Stimulated activated naive CD4-positive, alpha-beta T cell treated with Interleukin-2 at 50 U/mL for 16 hours (primary cell): ENCODE results near the gene CNOT1.
A peak's percentile ranks its signal among the peaks of the same experiment; 100 is the strongest.
"Not testable (repeated sequence)": the region's sequence is repeated elsewhere in the genome, so short reads cannot be mapped to it uniquely, and the experiment has no call there.

Experiments used
- DNase-seq: peaks from one replicate; lab custom pipeline; 2025; lab: John Stamatoyannopoulos, UW

Gene CNOT1

DNA sequence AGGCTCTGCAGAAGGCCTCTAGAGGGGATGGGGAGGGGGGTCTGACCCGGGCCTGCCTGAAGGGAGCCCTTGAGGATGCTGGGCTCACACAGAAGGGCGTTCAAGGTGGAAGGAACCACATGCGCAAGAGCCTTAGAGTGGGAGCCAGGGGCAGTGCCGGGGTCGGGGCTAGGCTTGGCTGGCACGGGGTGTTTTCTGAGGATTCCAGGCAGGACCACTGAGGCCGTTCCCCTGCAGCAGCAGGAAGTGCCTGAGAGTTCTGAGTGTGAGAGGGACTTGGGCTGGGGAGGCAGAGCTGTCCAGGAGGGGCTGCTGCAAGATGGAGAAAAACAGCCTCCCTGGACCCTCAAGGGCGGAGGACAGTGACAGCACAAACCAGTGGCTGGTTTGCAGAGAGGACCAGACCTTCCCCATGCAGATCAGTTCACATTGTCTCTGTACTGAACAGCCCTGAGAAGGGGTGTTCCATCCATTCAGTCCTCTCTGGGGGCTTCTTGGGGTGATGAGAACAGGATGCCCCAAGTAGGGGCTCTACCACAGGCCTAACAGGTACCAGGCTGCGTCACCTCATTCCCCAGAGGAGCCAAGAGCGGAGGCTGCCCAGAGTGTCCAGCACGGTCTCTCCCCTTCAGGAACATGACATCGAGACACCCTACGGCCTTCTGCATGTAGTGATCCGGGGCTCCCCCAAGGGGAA lies 126.3 kb downstream of the CNOT1 start:
- DNase-seq = no peak

DNA sequence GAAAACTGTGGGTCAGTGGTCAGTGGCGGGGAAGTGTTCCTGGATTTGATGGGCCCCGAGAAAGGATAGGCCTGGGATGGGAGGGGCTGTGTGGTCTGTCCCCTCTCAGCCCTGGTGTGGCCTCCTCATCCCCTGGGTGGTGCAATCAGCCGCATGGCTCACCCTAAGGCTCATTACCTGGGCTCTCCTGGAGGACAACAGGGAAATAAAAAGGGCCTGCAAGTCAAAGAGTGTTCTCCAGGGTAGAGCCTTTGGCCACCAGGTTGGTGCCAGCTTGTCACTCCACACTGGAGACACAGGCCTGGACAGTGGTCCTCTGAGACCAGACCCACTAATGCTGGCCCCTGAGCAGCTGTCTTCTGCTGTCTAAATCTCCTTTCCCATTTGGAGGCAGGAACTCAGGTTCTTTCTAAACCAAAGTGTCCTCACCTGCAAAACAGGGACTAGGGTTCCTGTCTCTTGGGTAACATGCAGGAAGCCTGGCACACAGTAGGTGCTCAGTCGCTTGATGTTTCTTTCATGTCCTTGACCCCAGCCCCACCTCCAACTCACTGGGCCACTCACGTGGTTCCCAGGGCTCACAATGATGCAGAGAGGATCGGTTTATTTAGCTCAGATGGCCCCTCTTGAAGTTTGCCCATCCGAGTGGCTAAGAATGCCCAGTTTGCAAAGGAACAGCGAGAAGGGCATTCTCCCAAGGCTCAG lies 127.3 kb downstream of the CNOT1 start:
- DNase-seq = no peak

DNA sequence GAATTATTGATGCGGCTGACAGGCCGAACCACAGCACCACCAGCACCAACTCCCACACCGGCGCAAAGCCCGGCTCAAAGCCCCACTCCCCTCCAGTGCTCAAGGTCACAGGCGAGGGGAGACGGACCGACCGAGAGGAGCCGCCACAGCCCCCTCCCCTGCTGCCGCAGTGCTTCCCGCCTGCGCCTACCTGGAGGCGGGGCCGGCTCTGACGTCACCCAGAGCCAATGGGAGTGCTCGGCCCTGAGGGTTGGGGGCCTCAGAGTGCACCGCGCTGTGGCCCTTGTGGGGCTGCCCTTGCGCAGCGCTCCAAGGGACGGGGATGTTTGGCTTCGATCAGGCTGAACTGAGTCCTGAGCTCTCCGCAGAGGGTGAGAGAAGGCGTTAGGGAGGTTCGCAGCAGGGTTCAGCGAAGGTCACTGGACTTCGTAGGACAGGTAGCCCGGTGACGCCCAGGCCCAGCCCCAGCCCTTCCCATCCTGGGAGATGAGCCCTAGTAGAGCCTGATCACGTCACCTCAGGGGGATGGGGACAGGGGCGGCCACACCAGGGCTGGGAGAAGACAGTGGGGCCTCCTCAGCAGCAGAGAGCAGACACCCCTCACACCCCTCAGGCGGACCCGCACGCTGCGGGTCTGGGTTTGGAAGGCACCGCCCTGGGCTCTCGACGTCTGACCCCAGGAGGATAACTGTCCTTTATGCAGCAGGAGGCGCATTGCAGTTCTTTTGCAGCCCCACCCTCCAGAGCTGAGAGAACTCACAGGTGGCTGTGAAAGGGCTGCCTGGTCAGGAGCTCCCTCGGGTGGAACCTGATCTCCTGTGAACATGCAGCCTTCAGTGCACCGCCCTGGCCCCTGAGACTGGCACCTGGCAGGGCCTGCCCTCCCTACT lies 128.1 kb downstream of the CNOT1 start:
- peak; percentile 22 for DNase-seq

DNA sequence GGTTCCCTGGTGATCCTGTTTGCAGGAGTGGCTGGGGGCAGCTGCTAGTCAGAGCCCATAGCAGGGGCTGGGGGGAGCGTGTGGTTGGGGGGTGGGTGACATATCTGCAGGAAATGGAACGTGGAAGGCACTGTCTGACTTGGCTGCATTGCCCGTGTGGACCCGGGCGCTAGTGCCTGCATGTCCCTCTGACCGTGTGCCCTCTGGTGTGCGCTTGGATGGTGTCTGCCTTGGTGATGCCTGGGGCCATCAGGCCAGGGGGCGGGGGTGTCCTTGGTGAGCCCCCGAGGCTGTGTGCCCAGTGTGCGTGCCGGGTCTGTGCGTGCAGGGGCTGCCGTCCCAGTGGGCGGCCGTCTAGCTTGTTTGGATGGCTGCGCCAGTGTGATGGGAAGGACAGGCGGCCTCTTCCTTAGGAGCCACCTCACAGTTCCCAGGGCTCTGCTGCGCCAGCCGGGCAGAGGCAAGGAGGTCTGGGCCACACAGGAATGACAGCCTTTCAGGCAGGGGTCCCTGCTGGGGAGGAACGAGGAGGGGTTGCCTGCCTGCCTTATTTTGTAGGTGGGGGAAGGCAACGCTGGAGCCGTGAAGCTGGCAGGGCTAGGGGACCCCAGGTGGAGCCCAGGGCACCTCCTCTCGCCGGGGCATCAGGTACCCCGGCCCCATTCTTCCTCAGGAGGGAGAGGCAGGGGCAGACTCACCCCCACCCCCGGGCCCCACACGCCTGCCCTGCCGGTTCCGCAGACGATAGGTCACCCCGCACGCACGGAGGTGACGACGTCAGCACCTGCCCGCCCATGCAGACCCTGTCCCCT lies 129.0 kb downstream of the CNOT1 start:
- DNase-seq = no peak

DNA sequence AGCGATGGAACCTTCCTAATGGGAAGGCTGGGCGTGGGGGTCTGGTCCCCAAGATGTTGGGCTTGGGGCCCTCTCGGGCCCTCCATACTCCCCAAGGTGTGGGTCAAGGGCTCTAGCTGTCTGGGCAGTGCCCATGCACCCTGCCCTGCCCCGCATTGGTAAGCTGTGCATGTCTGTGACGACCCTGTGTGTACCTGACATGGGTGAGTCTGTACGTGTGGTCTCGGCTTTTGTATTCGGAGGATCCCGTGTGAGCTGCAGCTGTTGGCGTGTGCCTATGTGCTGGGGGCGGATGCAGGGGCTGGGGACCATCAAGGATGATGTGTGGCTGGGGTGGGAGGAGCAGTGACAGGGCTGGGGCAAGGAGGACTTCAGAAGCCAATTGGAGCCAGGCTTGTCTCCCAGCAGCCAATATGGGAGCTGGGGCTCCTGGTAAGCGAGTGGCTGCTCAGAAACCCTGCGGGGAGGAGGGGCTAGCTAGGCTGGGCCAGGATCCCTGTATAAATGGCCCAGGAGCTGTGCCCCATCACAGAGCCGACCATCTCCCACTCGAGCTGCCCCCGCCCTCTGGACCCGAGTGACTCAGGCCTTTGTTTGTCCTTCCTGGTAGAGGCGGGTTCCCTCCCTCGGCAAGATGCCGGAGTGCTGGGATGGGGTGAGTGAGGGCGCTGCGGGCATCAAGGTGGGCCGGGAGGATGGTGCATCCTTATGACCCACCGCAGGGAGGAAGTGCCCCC lies 129.8 kb downstream of the CNOT1 start, which contains the start of gene NDRG4:
NDRG4 (plus strand) TSS at position 529 of the 737 bp plus-strand sequence; CDS start at position 635, 106 bp downstream.
- no peak for DNase-seq

DNA sequence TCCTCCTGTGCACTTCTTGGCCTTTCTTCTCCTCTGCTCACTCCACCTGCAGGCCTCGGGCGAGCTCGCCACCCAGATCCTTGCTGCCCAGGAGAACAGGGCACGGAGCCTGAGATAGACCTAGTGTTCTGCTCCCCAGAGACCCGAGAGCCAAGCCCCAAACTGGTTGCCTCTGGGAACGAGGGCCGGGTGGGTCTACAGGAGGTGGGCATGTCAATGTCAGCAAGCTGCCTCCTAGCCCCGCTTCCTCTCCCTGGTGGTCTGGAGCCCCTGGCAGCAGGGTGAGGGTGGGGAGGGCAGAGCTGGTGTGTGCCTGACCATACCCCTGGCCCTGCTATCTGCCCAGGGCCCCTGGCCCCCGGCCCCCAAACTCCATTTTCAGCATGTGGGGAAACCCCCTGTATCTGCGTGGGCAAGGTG lies 130.5 kb downstream of the CNOT1 start:
- DNase-seq = no peak

DNA sequence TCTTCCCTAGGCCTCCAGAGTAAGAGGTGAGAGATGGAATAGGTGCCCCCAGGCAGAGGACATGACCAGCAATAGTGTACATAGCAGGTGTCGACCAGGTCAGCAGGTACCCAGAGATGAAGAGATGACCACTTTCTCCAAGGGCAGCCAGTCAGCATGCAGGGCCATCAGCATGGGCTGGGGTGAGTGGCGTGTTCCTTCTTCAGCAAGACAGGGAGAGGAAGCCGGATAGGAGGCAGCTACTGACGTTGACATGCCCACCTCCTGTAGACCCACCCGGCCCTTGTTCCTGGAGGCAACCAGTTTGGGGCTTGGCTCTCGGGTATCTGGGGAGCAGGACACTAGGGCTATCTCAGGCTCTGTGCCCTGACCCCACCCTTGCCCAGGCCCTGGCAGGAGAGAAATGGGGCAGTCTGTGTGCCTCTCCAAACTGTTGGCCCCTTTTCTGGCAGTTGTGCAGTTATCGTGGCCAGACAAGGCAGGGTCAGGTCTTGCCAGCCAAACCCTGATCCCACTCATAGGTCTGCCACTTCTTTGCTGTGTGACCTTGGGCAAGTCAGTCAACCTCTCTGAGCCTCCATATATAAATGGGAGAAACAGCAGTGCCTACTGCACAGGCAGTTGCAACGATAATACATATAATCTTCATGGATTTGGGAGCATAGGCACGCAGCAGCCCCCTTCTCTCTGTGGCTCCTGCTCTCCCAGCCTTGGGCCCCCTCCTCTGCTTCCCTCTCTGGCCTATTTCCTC lies 131.1 kb downstream of the CNOT1 start:
- no peak for DNase-seq

DNA sequence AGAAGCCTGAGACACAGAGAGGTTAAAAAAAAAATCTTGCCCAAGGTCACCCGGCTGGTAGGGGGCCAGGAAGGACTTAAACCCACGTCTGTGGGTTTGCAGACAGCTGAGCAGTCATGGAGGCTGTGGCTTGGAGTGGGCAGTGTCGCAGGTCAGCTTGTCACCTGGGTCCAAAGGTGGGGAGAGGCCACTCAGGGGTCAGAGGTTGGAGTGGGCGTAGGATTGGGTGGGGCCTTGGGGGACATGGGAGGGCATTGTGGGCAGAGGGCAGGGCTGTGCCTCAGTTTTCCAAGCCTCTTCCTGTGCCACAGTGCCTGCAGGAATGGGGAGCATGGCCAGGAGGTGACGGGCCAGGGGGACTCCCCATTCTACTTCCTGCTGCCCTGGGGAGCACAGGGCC lies 131.7 kb downstream of the CNOT1 start:
- no peak for DNase-seq

DNA sequence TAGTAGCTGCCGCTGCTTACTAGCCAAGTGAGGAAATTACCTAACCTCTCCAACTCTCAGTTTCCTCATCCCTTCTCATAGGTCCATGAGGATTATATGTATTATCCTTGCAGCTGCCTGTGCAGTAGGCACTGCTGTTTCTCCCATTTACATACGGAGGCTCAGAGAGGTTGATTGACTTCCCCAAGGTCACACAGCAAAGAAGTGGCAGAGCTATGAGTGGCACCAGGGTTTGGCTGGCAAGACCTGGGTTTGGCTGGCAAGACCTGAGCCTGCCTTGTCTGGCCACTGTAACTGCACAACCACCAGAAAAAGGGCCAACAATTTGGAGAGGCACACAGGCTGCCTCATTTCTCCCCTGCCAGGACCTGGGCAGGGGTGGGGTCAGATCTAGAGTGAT lies 132.2 kb downstream of the CNOT1 start:
- DNase-seq = no peak

DNA sequence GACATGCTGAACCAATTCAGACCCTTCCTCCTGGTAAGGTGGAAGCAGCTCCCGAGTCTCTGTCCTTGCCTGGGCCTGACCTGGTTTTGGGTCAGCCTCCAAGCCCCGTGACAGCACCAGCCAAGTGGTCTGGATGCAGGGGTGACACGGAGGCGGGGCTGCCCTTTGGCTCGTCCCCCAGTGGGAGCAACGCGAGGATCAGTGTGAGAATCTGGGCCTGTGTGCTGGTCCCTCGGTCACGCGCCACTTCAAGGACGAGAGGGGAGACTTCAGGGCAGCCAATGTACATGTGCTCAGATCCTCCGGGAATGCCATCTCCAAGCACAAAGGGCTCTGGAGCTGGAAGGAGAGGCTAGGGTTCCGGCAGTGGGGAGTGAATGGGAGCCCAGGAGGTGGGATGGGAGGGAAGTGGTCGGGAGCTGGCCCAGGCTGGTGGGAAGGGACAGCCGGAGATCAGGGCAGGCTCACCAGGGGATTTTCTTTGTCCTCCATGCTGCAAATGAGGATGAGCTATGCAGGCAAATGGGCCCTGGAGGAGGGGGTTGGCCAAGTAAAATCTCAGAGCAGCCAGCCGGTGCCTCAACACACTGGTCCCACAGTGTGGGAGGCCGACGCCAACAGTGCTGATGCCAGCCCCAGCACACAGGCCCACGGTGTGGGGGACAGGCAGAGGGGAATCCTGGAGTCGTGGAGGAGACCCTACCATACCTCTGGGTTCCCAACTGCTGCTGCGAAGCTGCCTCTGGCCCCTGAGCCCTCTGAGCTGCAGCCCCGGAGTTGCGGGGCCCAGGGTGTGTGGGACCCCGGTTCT lies 133.9 kb downstream of the CNOT1 start:
- no peak for DNase-seq

DNA sequence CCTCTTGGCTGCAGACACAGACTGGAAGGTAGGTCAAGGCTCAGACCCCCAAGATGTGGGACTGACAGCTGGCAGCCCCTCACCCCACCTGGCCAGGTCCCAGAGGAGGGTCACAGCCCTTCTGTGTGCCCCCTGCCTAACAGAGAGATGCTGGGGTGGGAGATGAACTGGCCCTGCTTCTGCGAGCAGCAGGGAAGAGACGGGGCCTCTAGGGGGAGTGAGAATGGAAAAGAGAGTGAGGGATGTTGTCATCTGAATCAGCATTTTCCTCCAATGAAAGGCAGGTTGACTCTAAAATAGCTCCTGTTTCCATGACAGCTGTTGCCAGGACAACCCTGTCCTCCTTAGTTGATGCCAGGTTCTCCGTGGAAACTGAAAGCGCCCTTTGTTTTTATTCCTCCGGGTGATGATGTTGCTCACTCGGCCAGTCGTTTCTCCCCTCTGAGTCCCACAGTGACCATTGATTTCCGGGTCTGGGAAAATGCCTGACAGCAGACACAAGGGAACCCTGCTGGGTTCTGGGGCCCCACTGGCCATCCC lies 134.6 kb downstream of the CNOT1 start:
- peak; percentile 38 for DNase-seq

DNA sequence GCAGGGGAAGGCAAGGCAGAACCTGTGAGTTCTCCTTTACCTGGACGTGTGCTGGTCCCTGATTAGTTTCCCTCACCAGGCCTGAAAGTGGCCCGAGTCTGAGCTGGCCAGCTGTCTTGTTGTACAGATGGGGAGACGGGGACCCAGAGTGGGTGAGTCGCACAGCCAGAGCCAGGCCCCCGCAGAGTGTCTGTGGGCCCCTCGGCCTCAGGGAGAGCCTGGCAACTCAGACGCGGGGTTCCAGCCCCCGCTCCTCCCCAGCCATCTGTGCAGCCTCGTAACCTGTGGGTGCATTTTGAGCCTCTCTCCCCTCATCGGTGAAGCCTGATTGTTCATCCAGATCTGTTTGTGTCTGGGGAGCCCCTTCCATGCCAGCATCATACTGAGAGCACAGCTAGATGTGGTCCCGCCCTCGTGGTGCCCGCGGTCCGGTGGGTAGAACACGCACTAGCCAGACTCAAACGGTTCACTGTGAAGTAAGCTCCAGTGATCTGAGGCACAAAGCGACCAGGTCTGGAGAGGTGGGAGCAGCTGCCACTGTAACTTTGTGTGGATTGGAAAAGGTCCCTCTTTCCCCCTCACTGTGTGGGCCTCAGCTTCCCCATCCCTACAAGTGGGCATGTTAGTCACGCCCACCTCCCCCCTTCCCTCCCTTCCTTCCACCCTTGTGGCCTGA lies 135.7 kb downstream of the CNOT1 start:
- no peak for DNase-seq

DNA sequence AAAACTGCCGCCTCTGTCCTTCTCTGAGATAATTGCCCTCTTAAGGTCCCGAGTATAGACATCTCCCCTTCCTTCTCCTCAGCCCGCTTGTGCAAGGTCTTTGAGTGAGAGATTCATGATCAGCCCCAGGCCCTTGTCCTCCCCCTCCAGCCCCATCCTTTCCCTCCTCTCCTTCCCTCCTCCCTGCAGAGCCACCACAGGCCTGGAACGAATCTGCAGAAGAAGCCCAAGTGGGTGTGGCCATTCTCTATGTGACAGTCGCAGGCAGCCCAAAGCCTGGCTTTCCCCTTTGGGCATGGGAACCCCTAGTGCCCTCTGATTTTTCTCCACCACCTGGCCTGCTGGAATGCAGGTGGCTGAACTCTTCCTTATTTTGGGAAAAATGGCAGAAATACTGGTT lies 136.9 kb downstream of the CNOT1 start:
- DNase-seq = no peak

DNA sequence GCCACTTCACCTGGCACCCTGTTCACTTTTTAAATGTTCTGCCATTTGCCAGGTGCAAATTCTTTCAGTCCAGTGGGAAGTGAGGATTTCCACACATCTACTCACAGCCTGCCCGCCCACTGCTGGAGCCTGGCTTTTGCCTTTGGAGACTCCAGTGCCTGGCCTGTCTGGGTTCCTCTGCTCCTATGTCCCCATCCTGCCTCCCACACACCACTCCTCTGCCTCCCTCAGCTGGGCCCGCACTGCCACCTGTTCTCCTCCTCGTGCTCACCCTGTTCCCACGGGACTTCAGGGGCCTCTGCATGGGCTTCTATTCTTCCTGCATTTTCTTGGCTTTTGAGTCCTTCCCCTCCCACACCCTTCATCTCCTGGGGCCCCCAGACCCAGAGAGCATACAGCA lies 137.6 kb downstream of the CNOT1 start:
- no peak for DNase-seq

DNA sequence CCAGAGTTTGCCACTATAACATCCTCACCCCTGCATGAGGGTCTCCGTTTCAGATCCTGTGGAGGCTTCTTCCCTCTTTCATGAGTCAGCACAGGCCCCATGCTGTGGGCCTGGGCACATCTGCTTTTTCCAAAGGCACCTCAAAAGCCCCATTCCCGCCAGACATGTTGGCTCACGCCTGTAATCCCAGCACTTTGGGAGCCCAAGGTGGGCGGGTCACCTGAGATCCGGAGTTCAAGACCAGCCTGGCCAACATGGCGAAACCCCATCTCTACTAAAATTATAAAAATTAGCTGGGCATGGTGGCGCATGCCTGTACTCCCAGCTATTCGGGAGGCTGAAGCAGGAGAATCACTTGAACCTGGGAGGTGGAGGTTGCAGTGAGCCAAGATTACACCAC lies 139.1 kb downstream of the CNOT1 start:
- not testable (repeated sequence) for DNase-seq

DNA sequence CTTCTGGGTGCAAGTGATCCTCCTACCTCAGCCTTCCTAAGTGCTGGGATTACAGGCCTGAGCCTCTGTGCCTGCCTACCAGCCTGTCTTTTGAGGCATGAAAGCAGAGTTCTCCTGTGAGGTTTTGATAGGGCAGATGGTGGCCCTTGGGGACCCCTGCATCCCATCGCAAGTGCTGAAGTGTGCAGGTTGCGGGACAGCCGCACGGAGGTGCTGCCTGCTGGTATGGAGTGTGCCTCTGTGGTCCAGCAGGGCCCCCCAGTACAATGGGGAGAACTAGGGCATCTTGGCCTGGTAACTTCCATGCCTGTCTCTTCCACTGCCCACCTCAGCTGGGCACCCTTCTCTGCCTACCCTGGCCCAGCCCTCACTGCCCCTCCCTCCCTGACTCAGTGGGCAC lies 139.6 kb downstream of the CNOT1 start:
- no peak for DNase-seq

DNA sequence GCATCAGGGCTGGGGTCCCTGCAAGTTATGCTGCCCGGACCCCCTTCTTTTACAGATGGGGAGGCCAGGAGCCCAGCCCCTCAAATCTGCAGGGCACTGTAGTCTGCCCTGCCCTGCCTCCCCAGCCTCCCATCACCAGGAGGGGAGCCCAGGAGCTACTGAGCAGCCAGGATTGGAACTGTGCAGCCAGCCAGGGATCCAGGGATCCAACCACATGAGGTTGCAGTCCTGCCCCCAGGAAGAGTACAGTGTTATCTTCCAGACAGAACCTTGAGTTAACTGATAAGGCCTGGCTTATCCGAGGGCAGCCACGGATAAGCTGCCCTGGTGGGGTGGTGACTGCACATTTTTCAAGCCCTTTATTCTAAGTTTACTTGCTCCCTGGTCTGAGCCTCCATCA lies 141.1 kb downstream of the CNOT1 start:
- DNase-seq = no peak

DNA sequence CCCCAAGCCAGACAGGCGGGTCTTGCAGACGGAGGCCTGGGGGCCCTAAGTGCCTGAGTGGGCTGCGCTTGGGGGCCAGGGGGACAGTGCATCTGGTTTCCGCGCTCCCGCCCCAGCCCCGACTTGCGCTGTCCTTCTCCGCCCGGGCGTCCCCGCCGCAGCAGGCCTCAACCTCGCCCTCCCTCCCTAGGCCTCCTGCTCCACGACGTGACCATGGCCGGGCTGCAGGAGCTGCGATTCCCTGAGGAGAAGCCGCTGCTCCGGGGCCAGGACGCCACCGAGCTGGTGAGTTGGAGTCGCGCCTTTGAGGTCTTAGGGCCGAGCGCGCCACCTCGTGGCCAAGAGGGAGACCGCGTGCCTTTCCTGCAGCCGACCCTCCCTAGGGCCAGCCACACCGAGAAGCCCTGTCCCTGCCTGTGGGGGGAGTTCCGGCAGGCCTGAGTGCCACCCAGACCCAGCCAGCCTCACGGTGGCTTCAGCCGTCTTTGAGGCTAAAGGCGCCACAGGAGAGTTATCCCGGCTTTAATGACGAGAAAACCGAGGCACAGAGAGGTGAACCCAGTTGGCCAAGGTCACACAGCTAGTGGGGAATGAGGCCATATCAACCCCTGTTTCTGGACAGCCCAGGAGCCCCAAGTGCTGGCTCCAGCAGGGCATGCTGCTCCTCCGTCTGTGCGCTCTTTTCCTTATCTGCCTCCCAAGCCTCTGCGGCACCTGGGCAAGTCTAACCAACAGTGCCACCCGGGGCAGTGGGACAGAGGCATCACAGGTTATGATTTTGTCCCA lies 141.9 kb downstream of the CNOT1 start:
- peak; percentile 41 for DNase-seq
